ENCODE data around the gene SLC25A20.

DNA sequence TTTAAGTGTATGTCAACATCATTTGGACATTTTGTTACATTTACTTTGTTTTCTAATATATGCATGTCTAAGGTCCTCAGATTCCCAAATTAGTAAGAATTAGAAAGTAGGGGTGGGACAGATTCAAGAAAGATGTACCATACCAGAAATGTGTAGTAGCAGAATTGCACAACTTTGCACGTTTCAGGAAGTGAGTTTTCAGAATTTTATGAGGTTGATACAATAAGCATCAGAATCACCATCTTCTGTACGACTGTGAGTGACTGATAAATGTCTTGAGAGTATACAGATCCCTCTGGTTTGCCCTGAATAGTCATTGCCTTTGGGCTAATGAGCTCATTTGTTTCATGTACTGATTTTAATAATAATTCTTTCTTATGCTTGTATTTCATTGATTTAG is 29.2 kb upstream of the SLC25A20 start:
- TF ChIP-seq, protein P1, sequence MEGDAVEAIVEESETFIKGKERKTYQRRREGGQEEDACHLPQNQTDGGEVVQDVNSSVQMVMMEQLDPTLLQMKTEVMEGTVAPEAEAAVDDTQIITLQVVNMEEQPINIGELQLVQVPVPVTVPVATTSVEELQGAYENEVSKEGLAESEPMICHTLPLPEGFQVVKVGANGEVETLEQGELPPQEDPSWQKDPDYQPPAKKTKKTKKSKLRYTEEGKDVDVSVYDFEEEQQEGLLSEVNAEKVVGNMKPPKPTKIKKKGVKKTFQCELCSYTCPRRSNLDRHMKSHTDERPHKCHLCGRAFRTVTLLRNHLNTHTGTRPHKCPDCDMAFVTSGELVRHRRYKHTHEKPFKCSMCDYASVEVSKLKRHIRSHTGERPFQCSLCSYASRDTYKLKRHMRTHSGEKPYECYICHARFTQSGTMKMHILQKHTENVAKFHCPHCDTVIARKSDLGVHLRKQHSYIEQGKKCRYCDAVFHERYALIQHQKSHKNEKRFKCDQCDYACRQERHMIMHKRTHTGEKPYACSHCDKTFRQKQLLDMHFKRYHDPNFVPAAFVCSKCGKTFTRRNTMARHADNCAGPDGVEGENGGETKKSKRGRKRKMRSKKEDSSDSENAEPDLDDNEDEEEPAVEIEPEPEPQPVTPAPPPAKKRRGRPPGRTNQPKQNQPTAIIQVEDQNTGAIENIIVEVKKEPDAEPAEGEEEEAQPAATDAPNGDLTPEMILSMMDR (conservative IDR thresholded peaks at IDR 0.05; ENCODE audit: low read depth, low read length) = no peak
- TF ChIP-seq EZH2phosphoT487 (IDR thresholded peaks at IDR 0.05; ENCODE audit: borderline replicate concordance, low read length) (no peak), EZH2 (IDR thresholded peaks at IDR 0.05; ENCODE audit: low read length, unreplicated experiment) (no peak)

Measured in PC-3 (cell line).